Measurements from ENCODE around the gene OSMR.

DNA sequence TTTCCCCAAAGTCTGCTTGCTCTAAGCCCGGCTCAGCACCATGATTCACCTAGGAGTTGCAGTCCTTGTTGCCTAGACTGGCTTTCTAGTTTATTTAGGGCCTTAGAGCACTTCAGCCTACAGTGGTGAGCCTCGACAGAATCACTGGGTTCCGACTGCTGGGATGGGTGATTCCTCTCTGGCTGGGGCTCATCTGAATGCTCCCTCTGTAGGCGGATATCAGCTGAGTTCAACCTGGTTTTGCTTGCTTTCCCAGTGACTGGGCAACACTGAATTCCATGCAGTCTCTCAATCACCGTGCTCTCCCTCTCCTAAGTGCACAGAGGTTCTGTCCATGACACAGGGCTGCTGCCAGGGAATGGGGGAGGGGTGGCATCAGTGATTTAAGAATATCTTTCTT lies 54.1 kb downstream of the OSMR start:
- TF ChIP-seq, protein P1, sequence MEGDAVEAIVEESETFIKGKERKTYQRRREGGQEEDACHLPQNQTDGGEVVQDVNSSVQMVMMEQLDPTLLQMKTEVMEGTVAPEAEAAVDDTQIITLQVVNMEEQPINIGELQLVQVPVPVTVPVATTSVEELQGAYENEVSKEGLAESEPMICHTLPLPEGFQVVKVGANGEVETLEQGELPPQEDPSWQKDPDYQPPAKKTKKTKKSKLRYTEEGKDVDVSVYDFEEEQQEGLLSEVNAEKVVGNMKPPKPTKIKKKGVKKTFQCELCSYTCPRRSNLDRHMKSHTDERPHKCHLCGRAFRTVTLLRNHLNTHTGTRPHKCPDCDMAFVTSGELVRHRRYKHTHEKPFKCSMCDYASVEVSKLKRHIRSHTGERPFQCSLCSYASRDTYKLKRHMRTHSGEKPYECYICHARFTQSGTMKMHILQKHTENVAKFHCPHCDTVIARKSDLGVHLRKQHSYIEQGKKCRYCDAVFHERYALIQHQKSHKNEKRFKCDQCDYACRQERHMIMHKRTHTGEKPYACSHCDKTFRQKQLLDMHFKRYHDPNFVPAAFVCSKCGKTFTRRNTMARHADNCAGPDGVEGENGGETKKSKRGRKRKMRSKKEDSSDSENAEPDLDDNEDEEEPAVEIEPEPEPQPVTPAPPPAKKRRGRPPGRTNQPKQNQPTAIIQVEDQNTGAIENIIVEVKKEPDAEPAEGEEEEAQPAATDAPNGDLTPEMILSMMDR (CRISPR knock-in tag; IDR thresholded peaks at IDR 0.05), result no peak
- TF ChIP-seq JUN (CRISPR knock-in tag; IDR thresholded peaks at IDR 0.05) (no peak), FOXM1 (CRISPR knock-in tag; IDR thresholded peaks at IDR 0.05) (no peak), IRF1 (CRISPR knock-in tag; IDR thresholded peaks at IDR 0.05; ENCODE audit: low read depth) (no peak), RXRA (CRISPR knock-in tag; IDR thresholded peaks at IDR 0.05) (no peak), JUND (CRISPR knock-in tag; IDR thresholded peaks at IDR 0.05) (no peak), PRPF4 (IDR thresholded peaks at IDR 0.05; ENCODE audit: low read depth, low read length, poor library complexity, severe bottlenecking) (no peak), MAZ (IDR thresholded peaks at IDR 0.05; ENCODE audit: borderline replicate concordance, low read depth, low read length) (no peak), MAZ (CRISPR knock-in tag; IDR thresholded peaks at IDR 0.05; ENCODE audit: low read depth) (no peak), GZF1 (CRISPR knock-in tag; IDR thresholded peaks at IDR 0.05) (no peak), ZNF703 (CRISPR knock-in tag; IDR thresholded peaks at IDR 0.05; ENCODE audit: borderline replicate concordance) (no peak), ATF1 (CRISPR knock-in tag; IDR thresholded peaks at IDR 0.05) (no peak), CEBPG (CRISPR knock-in tag; IDR thresholded peaks at IDR 0.05) (no peak)
- TF ChIP-seq, protein P2, sequence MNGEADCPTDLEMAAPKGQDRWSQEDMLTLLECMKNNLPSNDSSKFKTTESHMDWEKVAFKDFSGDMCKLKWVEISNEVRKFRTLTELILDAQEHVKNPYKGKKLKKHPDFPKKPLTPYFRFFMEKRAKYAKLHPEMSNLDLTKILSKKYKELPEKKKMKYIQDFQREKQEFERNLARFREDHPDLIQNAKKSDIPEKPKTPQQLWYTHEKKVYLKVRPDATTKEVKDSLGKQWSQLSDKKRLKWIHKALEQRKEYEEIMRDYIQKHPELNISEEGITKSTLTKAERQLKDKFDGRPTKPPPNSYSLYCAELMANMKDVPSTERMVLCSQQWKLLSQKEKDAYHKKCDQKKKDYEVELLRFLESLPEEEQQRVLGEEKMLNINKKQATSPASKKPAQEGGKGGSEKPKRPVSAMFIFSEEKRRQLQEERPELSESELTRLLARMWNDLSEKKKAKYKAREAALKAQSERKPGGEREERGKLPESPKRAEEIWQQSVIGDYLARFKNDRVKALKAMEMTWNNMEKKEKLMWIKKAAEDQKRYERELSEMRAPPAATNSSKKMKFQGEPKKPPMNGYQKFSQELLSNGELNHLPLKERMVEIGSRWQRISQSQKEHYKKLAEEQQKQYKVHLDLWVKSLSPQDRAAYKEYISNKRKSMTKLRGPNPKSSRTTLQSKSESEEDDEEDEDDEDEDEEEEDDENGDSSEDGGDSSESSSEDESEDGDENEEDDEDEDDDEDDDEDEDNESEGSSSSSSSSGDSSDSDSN (CRISPR knock-in tag; IDR thresholded peaks at IDR 0.05), result no peak
- TF ChIP-seq, protein P3, sequence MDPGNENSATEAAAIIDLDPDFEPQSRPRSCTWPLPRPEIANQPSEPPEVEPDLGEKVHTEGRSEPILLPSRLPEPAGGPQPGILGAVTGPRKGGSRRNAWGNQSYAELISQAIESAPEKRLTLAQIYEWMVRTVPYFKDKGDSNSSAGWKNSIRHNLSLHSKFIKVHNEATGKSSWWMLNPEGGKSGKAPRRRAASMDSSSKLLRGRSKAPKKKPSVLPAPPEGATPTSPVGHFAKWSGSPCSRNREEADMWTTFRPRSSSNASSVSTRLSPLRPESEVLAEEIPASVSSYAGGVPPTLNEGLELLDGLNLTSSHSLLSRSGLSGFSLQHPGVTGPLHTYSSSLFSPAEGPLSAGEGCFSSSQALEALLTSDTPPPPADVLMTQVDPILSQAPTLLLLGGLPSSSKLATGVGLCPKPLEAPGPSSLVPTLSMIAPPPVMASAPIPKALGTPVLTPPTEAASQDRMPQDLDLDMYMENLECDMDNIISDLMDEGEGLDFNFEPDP (CRISPR knock-in tag; conservative IDR thresholded peaks at IDR 0.05), result no peak
